ENCODE data around the gene GPHA2.

Gene GPHA2

GRCh38 chr11:64891880-64892279 is 43.8 kb downstream of the GPHA2 start:
- DNase-seq (ENCODE audit: insufficient read length, low spot score) (no peak), FAIRE-seq (no peak)
- TF ChIP-seq, protein P1, sequence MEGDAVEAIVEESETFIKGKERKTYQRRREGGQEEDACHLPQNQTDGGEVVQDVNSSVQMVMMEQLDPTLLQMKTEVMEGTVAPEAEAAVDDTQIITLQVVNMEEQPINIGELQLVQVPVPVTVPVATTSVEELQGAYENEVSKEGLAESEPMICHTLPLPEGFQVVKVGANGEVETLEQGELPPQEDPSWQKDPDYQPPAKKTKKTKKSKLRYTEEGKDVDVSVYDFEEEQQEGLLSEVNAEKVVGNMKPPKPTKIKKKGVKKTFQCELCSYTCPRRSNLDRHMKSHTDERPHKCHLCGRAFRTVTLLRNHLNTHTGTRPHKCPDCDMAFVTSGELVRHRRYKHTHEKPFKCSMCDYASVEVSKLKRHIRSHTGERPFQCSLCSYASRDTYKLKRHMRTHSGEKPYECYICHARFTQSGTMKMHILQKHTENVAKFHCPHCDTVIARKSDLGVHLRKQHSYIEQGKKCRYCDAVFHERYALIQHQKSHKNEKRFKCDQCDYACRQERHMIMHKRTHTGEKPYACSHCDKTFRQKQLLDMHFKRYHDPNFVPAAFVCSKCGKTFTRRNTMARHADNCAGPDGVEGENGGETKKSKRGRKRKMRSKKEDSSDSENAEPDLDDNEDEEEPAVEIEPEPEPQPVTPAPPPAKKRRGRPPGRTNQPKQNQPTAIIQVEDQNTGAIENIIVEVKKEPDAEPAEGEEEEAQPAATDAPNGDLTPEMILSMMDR (IDR thresholded peaks at IDR 0.05; ENCODE audit: insufficient read depth, missing control alignments): no peak

- DNase-seq (ENCODE audit: insufficient read length, low spot score) (no peak), FAIRE-seq (no peak)
- TF ChIP-seq, protein P1 (IDR thresholded peaks at IDR 0.05; ENCODE audit: insufficient read depth, missing control alignments): no peak
These were observed 44.4 kb downstream of the GPHA2 start for GRCh38 chr11:64891215-64891848.

- no peak for DNase-seq (ENCODE audit: insufficient read length, low spot score)
- TF ChIP-seq, protein P1 (IDR thresholded peaks at IDR 0.05; ENCODE audit: insufficient read depth, missing control alignments): no peak
- FAIRE-seq: no peak
These were observed 45.2 kb downstream of the GPHA2 start for GRCh38 chr11:64890522-64890939.

- DNase-seq (ENCODE audit: insufficient read length, low spot score): no peak
- TF ChIP-seq, protein P1 (IDR thresholded peaks at IDR 0.05; ENCODE audit: insufficient read depth, missing control alignments): no peak
- FAIRE-seq: no peak
These were observed 46.8 kb downstream of the GPHA2 start for GRCh38 chr11:64888729-64889511.

GRCh38 chr11:64888406-64888728 is 47.3 kb downstream of the GPHA2 start:
- no peak for DNase-seq (ENCODE audit: insufficient read length, low spot score)
- TF ChIP-seq, protein P1 (IDR thresholded peaks at IDR 0.05; ENCODE audit: insufficient read depth, missing control alignments): no peak
- no peak for FAIRE-seq

- peak; percentile 95 for DNase-seq (ENCODE audit: insufficient read length, low spot score)
- TF ChIP-seq, protein P1 (IDR thresholded peaks at IDR 0.05; ENCODE audit: insufficient read depth, missing control alignments): peak; percentile 67
- FAIRE-seq: no peak
These were observed 47.8 kb downstream of the GPHA2 start for GRCh38 chr11:64887757-64888405.

All from D721Med (cell line).